Left ventricle myocardium superior (tissue), 1 donor: ENCODE results near the gene CNN3. TPM values are rescaled to one million over a fixed set of nuclear protein-coding genes. Genes with fewer than 3 reads are reported as not detected.
A peak's percentile ranks its signal among the peaks of the same experiment; 100 is the strongest.

Experiments used
- ATAC-seq: fragments of 200-7000 bp; cut with Tn5 transposase; one replicate; pipeline ENCODE4 v1.9.1; 2020; ENCODE audit warnings: mild to moderate bottlenecking, moderate library complexity
- DNase-seq: peaks from one replicate; pipeline ENCODE4 v3.0.0-alpha.2; 2020
- intact Hi-C: fragments of 100-400 bp; cut with micrococcal nuclease; formaldehyde crosslinking; loops from one replicate; pipeline ENCODE4 v1.11.0; 2022
- long read RNA-seq: library from polyadenylated mRNA; unstranded; transcript quantifications from one replicate; pipeline ENCODE4 v2.0.0, GENCODE V29; 2021
- total RNA-seq: library from RNA; stranded (reverse); fragmentation: NEBNext Ultra II Directional; extraction: Animal tissue kit (Norgen Biotek cat#: 25700); gene quantifications from one replicate; pipeline ENCODE4 v1.2.1, GENCODE V29; 2021
- donor health status: DM: no; HTN: yes; CAD: no; lungs with severe emphysema.

The CNN3 gene
- 51.8 TPM for total RNA-seq
- long read RNA-seq, transcript CNN3-201 (7 exons, 2,165 nt): major isoform, 135 of 140 reads
- long read RNA-seq, partial matches to known transcripts: 1 of 140 reads
- long read RNA-seq, other reads (novel, unspliced or antisense): 4 of 140 reads

- peak; percentile 94 for ATAC-seq
- intact Hi-C loops: no loop called here
These were observed at the start of gene CNN3 for GRCh38 chr1:94926915-94927404. Gene CNN3 (minus strand): TSS chr1:94927110. CDS start chr1:94926894, 216 bp downstream.

GRCh38 chr1:94974824-94975223, 47.9 kb upstream of the CNN3 start:
- intact Hi-C loops: no loop called here

More at GRCh38 chr1:94926915-94927404, at the start of gene CNN3:
- DNase-seq: peak; percentile 96

GRCh38 chr1:94974241-94974640, 47.3 kb upstream of the CNN3 start:
- intact Hi-C loops: no loop called here
- DNase-seq (no peak), ATAC-seq (peak; percentile 32)

More at GRCh38 chr1:94974824-94975223, 47.9 kb upstream of the CNN3 start:
- DNase-seq: no peak
- ATAC-seq: no peak

- DNase-seq (no peak), ATAC-seq (peak; percentile 67)
- intact Hi-C loops: no loop called here
These were observed 46.5 kb upstream of the CNN3 start for GRCh38 chr1:94973309-94973922.

GRCh38 chr1:94971491-94971924, 44.6 kb upstream of the CNN3 start:
- no peak for DNase-seq
- ATAC-seq: no peak
- intact Hi-C loops: no loop called here

- no peak for ATAC-seq
- no peak for DNase-seq
- intact Hi-C loops: no loop called here
These were observed 43.9 kb upstream of the CNN3 start for GRCh38 chr1:94970783-94971182.

- intact Hi-C loops: no loop called here
- ATAC-seq: no peak
- no peak for DNase-seq
These were observed 42.2 kb upstream of the CNN3 start for GRCh38 chr1:94969137-94969536.

- ATAC-seq: no peak
- DNase-seq: no peak
- intact Hi-C loops: no loop called here
These were observed 39.1 kb upstream of the CNN3 start for GRCh38 chr1:94966033-94966432.

GRCh38 chr1:94963864-94964263, 37.0 kb upstream of the CNN3 start:
- ATAC-seq (no peak), DNase-seq (no peak)
- intact Hi-C loops: no loop called here

GRCh38 chr1:94962409-94963265, 35.7 kb upstream of the CNN3 start:
- ATAC-seq: peak; percentile 77
- intact Hi-C loops: no loop called here
- DNase-seq: no peak

GRCh38 chr1:94961988-94962387, 35.1 kb upstream of the CNN3 start:
- no peak for ATAC-seq
- intact Hi-C loops: no loop called here
- no peak for DNase-seq

GRCh38 chr1:94961582-94961981, 34.7 kb upstream of the CNN3 start:
- no peak for ATAC-seq
- no peak for DNase-seq
- intact Hi-C loops: no loop called here

- no peak for ATAC-seq
- intact Hi-C loops: no loop called here
These were observed 31.2 kb upstream of the CNN3 start for GRCh38 chr1:94958081-94958480.

GRCh38 chr1:94955767-94956632, 29.1 kb upstream of the CNN3 start:
- intact Hi-C loops: no loop called here
- peak; percentile 92 for ATAC-seq
- peak; percentile 41 for DNase-seq

More at GRCh38 chr1:94958081-94958480, 31.2 kb upstream of the CNN3 start:
- DNase-seq: no peak

- intact Hi-C loops: no loop called here
- DNase-seq (no peak), ATAC-seq (peak; percentile 63)
These were observed 27.6 kb upstream of the CNN3 start for GRCh38 chr1:94954263-94955220.

GRCh38 chr1:94953746-94954145, 26.8 kb upstream of the CNN3 start:
- intact Hi-C loops: no loop called here
- DNase-seq (no peak), ATAC-seq (no peak)

- DNase-seq (no peak), ATAC-seq (no peak)
- intact Hi-C loops: no loop called here
These were observed 26.2 kb upstream of the CNN3 start for GRCh38 chr1:94953107-94953506.

GRCh38 chr1:94952539-94952938, 25.6 kb upstream of the CNN3 start:
- ATAC-seq (no peak), DNase-seq (no peak)
- intact Hi-C loops: no loop called here
